Endothelial cell of umbilical vein (primary cell): ENCODE data around the gene MCIDAS. TPM values are rescaled to one million over a fixed set of nuclear protein-coding genes. Genes with fewer than 3 reads are reported as not detected.

Experiments
- BruUV-seq: library from RNA; stranded (reverse); fragments of 400-500 nt; replicated peaks from 2 replicates; lab custom pipeline; 2021; lab: Mats Ljungman, UMichigan
- CTCF ChIA-PET: fragments of 300-600, 350-600 bp; sonication (Branson Sonifier 250); formaldehyde crosslinking; loops from one replicate; lab custom pipeline; 2021; ENCODE audit warnings: antibody characterized with exemption, inconsistent platforms; lab: Charles Lee
- POLR2A ChIA-PET: fragments of 300-600, 350-600 bp; sonication (Branson Sonifier 250); formaldehyde crosslinking; loops from one replicate; lab custom pipeline; 2021; ENCODE audit warnings: antibody characterized with exemption, inconsistent platforms; lab: Charles Lee
- DNase-seq: peaks from one replicate; pipeline ENCODE4 v3.0.0-alpha.2; 2011; ENCODE audit warnings: low read depth, low spot score
- FAIRE-seq: peaks from 2 replicates; lab custom pipeline; 2011; peaks lifted over from hg19 to GRCh38; lab: Jason Lieb, UNC
- H2AFZ ChIP-seq: 2 replicates; pipeline ENCODE4 v1.6.0; 2012; ENCODE audit warnings: low read depth, low read length, control low read depth, inconsistent platforms
- H3K27ac ChIP-seq: 2 replicates; pipeline ENCODE4 v1.5.1; 2011; ENCODE audit warnings: low read depth, mild to moderate bottlenecking, control low read depth, low read length, moderate library complexity; ENCODE audit not compliant: insufficient read depth
- H3K27me3 ChIP-seq, 2 experiments: 2 replicates each; pipeline versions ENCODE4 v1.6.0 to v1.6.1; 2011; ENCODE audit warnings: low read length in 2 of 2, mixed read lengths in 1 of 2; ENCODE audit not compliant: control insufficient read depth in 2 of 2, insufficient read depth in 2 of 2
- H3K36me3 ChIP-seq, 2 experiments: 2 replicates in 1 of 2; 3 replicates in 1 of 2; pipeline ENCODE4 v1.5.1; 2011; ENCODE audit warnings: low read length in 2 of 2, mild to moderate bottlenecking in 1 of 2, moderate library complexity in 1 of 2; ENCODE audit not compliant: control insufficient read depth in 2 of 2, insufficient read depth in 2 of 2; ENCODE audit errors: extremely low read depth in 1 of 2
- H3K4me1 ChIP-seq: 3 replicates; pipeline ENCODE4 v1.5.1; 2011; ENCODE audit warnings: mild to moderate bottlenecking, low read length; ENCODE audit not compliant: control insufficient read depth, insufficient read depth; ENCODE audit errors: extremely low read depth
- H3K4me2 ChIP-seq: 2 replicates; pipeline ENCODE4 v1.6.1; 2011; ENCODE audit warnings: low read length, control low read depth, mixed read lengths; ENCODE audit not compliant: insufficient read depth
- H3K4me3 ChIP-seq, 3 experiments: fragments of 200-600 bp in 1 of 3; sonication (generic), shearing (Covaris generic) in 1 of 3; replicated peaks in 1 of 3; 2 replicates each; pipeline ENCODE4 v1.5.1; 2011 to 2016; ENCODE audit warnings: control low read depth in 3 of 3, low read length in 3 of 3, mild to moderate bottlenecking in 2 of 3, inconsistent platforms in 1 of 3, low read depth in 1 of 3, moderate library complexity in 1 of 3; ENCODE audit not compliant: insufficient read depth in 1 of 3
- H3K79me2 ChIP-seq: 2 replicates; pipeline ENCODE4 v1.6.0; 2012; ENCODE audit warnings: low read length, inconsistent platforms; ENCODE audit not compliant: control insufficient read depth, insufficient read depth
- H3K9ac ChIP-seq: replicated peaks from 2 replicates; pipeline ENCODE3; 2011; ENCODE audit warnings: low read length, control low read depth; ENCODE audit not compliant: insufficient read depth; ENCODE audit errors: extremely low read depth
- H3K9me1 ChIP-seq: replicated peaks from 3 replicates; pipeline ENCODE4 v1.6.0; 2011; ENCODE audit warnings: mild to moderate bottlenecking, low read length; ENCODE audit not compliant: control insufficient read depth, insufficient read depth; ENCODE audit errors: extremely low read depth
- H3K9me3 ChIP-seq: replicated peaks from 2 replicates; pipeline ENCODE4 v1.5.1; 2012; ENCODE audit warnings: low read length, inconsistent platforms; ENCODE audit not compliant: control insufficient read depth, insufficient read depth
- H4K20me1 ChIP-seq: replicated peaks from 2 replicates; pipeline ENCODE3; 2011; ENCODE audit warnings: mild to moderate bottlenecking, low read length; ENCODE audit not compliant: control insufficient read depth, insufficient read depth; ENCODE audit errors: extremely low read depth
- CTCF ChIP-seq, 2 donors: IDR thresholded peaks; 1 replicate in 1 of 2; 2 replicates in 1 of 2; pipeline ENCODE4 v1.5.1; 2011; ENCODE audit warnings: low read length in 2 of 2, mild to moderate bottlenecking in 2 of 2, moderate library complexity in 2 of 2, control low read depth in 1 of 2, inconsistent platforms in 1 of 2, low read depth in 1 of 2; ENCODE audit not compliant: insufficient read depth in 1 of 2; ENCODE audit errors: extremely low read depth in 1 of 2
- EZH2 ChIP-seq: IDR thresholded peaks from 2 replicates; pipeline ENCODE4 v1.6.1; 2012; ENCODE audit warnings: borderline replicate concordance, low read depth, mild to moderate bottlenecking, moderate library complexity, low read length, inconsistent platforms; ENCODE audit not compliant: severe bottlenecking
- FOS ChIP-seq: IDR thresholded peaks from 2 replicates; pipeline ENCODE4 v1.6.1; 2011; ENCODE audit warnings: mild to moderate bottlenecking, low read length, moderate library complexity, borderline replicate concordance; ENCODE audit not compliant: insufficient read depth
- GATA2 ChIP-seq: IDR thresholded peaks from 2 replicates; pipeline ENCODE4 v1.7.0; 2011; ENCODE audit warnings: low read depth, mild to moderate bottlenecking, moderate library complexity, mixed read lengths, low read length; ENCODE audit not compliant: insufficient read length, insufficient read depth
- JUN ChIP-seq: IDR thresholded peaks from 2 replicates; pipeline ENCODE4 v1.6.1; 2011; ENCODE audit warnings: borderline replicate concordance, low read depth; ENCODE audit not compliant: insufficient read length, insufficient read depth
- MAX ChIP-seq: IDR thresholded peaks from 2 replicates; pipeline ENCODE4 v1.6.1; 2011; ENCODE audit not compliant: insufficient read depth, insufficient read length
- MYC ChIP-seq: IDR thresholded peaks from one replicate; pipeline ENCODE4 v1.6.1; 2011; ENCODE audit warnings: mild to moderate bottlenecking, low read depth, low read length
- POLR2A ChIP-seq: IDR thresholded peaks from 2 replicates; pipeline ENCODE4 v1.6.1; 2012; ENCODE audit warnings: low read depth, mild to moderate bottlenecking, control low read depth, low read length
- POLR2AphosphoS5 ChIP-seq: IDR thresholded peaks from 2 replicates; pipeline ENCODE4 v1.6.1; 2012; ENCODE audit warnings: low read depth, mild to moderate bottlenecking, control low read depth, low read length, moderate library complexity; ENCODE audit not compliant: insufficient read depth
- dilution Hi-C: fragments of 300-500 bp; cut with MboI; formaldehyde crosslinking; loops from one replicate; pipeline ENCODE4 v1.15.0; 2019; ENCODE audit warnings: low sequenced_read_pairs; ENCODE audit not compliant: extremely low pct_ligation_motif_present
- intact Hi-C: fragments of 100-400 bp; cut with micrococcal nuclease; formaldehyde crosslinking; loops from one replicate; pipeline ENCODE4 v1.10.0; 2022
- polyA plus RNA-seq, 4 experiments: library from polyadenylated mRNA; depleted of rRNA in 3 of 4; stranded (reverse) in 3 of 4; unstranded in 1 of 4; fragments of >200 nt; gene quantifications; 2 replicates each; pipeline versions ENCODE4 v1.2.1 to v1.2.3, GENCODE V29; 2011 to 2012; ENCODE audit warnings: missing spikeins in 1 of 4
- total RNA-seq: library from RNA; stranded (reverse); gene quantifications from 2 replicates; pipeline ENCODE4 v1.2.3, GENCODE V29; 2021

The MCIDAS gene
- total and polyA plus RNA-seq, 2 donors (not counting 3 experiments of a cell fraction or from before 2014, with no cell fraction given): not detected

GRCh38 chr5:55225346-55225745, 1.8 kb downstream of the MCIDAS start:
- DNase-seq (no peak), FAIRE-seq (no peak)
- Histone ChIP-seq H2AFZ (no peak overlapping the region), H3K79me2 (no peaks in the 10 kb centered on the region), H3K9me1 (no peaks in the 10 kb centered on the region), H3K4me2 (no peak overlapping the region), H3K36me3 (no peaks in the 10 kb centered on the region), H3K9me3 (no peaks in the 10 kb centered on the region), H4K20me1 (no peaks in the 10 kb centered on the region), H3K4me1 (peaks cover 9% of the 10 kb centered on the region), H3K4me3 (no peak overlapping the region), H3K27ac (no peak overlapping the region), H3K9ac (no peak overlapping the region), H3K27me3 (peaks cover 81 to 95% of the 10 kb centered on the region in 2 experiments)
- intact Hi-C loops: loop anchor here (5.0 kb wide), 2 partner anchors 467 to 1592 kb away; partner anchors contain the start of gene MAP3K1
- no peak for TF ChIP-seq CTCF (IDR thresholded peaks at IDR 0.05; ENCODE audit: extremely low read depth in 1 of 2, insufficient read depth in 1 of 2, low read depth in 1 of 2, low read length in 2 of 2)
- TF ChIP-seq POLR2AphosphoS5: no peak
- TF ChIP-seq GATA2: no peak
- no peak for TF ChIP-seq EZH2
- TF ChIP-seq MAX: no peak
- TF ChIP-seq FOS: no peak
- no peak for TF ChIP-seq MYC
- no peak for TF ChIP-seq POLR2A
- no peak for TF ChIP-seq JUN
- CTCF ChIA-PET: interaction anchor here (1.1 to 1.8 kb wide), 3 partner anchors 8 to 10 kb away, joined by 4 to 7 read pairs (median 6); no protein-coding TSS in a partner anchor
- dilution Hi-C loops: no loop called here
- no TSS peak for BruUV-seq
- POLR2A ChIA-PET: no interaction called here
